ENCODE results near the gene PKP2. TPM values are rescaled to one million over a fixed set of nuclear protein-coding genes. Genes with fewer than 3 reads are reported as not detected.
A peak's percentile ranks its signal among the peaks of the same experiment; 100 is the strongest.

The PKP2 gene
- total and polyA plus RNA-seq, 2 of the 8 experiments (the other 6 are each of a cell fraction or from before 2014, with no cell fraction given), result 9.6 to 44.8 TPM

DNA sequence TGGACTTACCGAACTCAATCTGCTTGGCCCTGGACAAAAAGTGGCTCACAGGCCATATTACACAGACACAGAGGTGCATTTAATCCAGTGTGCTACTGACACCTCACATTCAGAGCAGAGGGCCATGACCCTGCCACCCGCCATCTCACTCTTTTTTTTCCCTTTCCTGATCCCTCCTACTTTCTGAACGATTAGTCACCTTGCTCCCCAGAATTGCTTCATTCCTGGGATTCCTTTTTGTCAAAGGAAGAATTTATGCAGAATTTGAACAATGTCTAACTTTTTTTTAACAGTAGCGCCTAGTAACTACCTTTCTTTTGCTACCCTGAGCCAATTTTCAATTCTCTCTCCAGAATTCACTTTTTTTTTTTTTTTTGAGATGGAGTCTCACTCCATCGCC lies 4.6 kb downstream of the PKP2 start:
- peak overlapping the region; percentile 24 to 65 for H3K4me2 ChIP-seq (ENCODE audit: insufficient read depth in 1 of 2, low read depth in 2 of 2, low read length in 2 of 2)
- peak overlapping the region in 1 of 4 experiments; percentile 11; a peak in 1 of 8 replicates for H3K4me3 ChIP-seq (ENCODE audit: extremely low read depth in 1 of 4, insufficient read depth in 2 of 4, low read depth in 3 of 4, low read length in 4 of 4)
- no peak overlapping the region for H2BK15ac ChIP-seq (ENCODE audit: low read length)
- H3K23ac ChIP-seq (ENCODE audit: insufficient read length), result no peak overlapping the region
- no peak overlapping the region for H4K8ac ChIP-seq (ENCODE audit: extremely low read depth, insufficient read depth, low read length)
- no peak overlapping the region; the same call in 1 of the 2 replicates for H3K18ac ChIP-seq (ENCODE audit: extremely low read depth, low read length)
- no peak overlapping the region for H4K91ac ChIP-seq (replicated peaks; ENCODE audit: insufficient read length, low read length)
- H3K79me1 ChIP-seq (ENCODE audit: low read depth, low read length), result no peaks in the 10 kb centered on the region
- peaks cover 7 to 17% (median 12%) of the 10 kb centered on the region in 4 experiments; a peak in 5 of 7 replicates for H3K4me1 ChIP-seq (replicated peaks in 1 of 4; ENCODE audit: control insufficient read depth in 3 of 4, insufficient read depth in 4 of 4, low read length in 3 of 4)
- DNase-seq (ENCODE audit: low read depth in 1 of 2, low spot score in 2 of 2) (no peak), FAIRE-seq (peak; percentile 87)
- H3K9me3 ChIP-seq (ENCODE audit: insufficient read depth in 2 of 2, low read depth in 1 of 2, low read length in 1 of 2), result no peaks in the 10 kb centered on the region
- WGBS, 2 experiments (ENCODE audit: extremely low coverage in 1 of 2, insufficient coverage in 1 of 2, insufficient read length in 1 of 2, insufficient replicate concordance in 2 of 2, low coverage in 1 of 2, low lambda C conversion rate in 2 of 2, missing lambda C conversion rate in 1 of 2), result 22% methylated on average over 5 of the region's 5 CpGs; no CpG with 5 or more reads in 1 of the 2 experiments
- ChIA-PET CTCF (ENCODE audit: partially characterized antibody) (no interaction called here), POLR2A (ENCODE audit: partially characterized antibody) (no interaction called here)
- no peaks in the 10 kb centered on the region for H3K27me3 ChIP-seq (replicated peaks in 1 of 4; ENCODE audit: control insufficient read depth in 3 of 4, extremely low read depth in 1 of 4, insufficient read depth in 3 of 4, low read length in 3 of 4)
- no peak overlapping the region for H3K4ac ChIP-seq (replicated peaks; ENCODE audit: insufficient read length, low read depth, low read length)
- no peaks in the 10 kb centered on the region for H4K20me1 ChIP-seq (replicated peaks in 1 of 2; ENCODE audit: control insufficient read depth in 1 of 2, insufficient read depth in 2 of 2, low read length in 2 of 2)
- H2AFZ ChIP-seq (ENCODE audit: low read length), result no peak overlapping the region
- peak overlapping the region; percentile 96 for H2AK5ac ChIP-seq (ENCODE audit: low read depth, low read length)
- no peak overlapping the region for H3K56ac ChIP-seq (replicated peaks; ENCODE audit: insufficient read length, low read depth, low read length)
- H3K27ac ChIP-seq (ENCODE audit: low read depth, low read length), result peak overlapping the region; percentile 59; the same call in 1 of the 2 replicates
- peak overlapping the region; percentile 89; the same call in 1 of the 2 replicates for H2BK12ac ChIP-seq (ENCODE audit: low read depth, low read length)
- H3K9ac ChIP-seq (replicated peaks in 1 of 4; ENCODE audit: extremely low read depth in 1 of 4, low read depth in 3 of 4, low read length in 3 of 4), result no peak overlapping the region; a peak in 2 of 7 replicates
- peaks cover 0 to 52% of the 10 kb centered on the region in 2 experiments; a peak in 3 of 4 replicates for H3K79me2 ChIP-seq (ENCODE audit: control insufficient read depth in 1 of 2, insufficient read depth in 2 of 2, low read length in 2 of 2)
- H4K5ac ChIP-seq (ENCODE audit: insufficient read length, low read depth, low read length), result peak overlapping the region; percentile 8
- no peak overlapping the region for H3K14ac ChIP-seq (ENCODE audit: insufficient read length)
- H2BK5ac ChIP-seq (ENCODE audit: low read depth, low read length), result peak overlapping the region; percentile 92
- H3K36me3 ChIP-seq (ENCODE audit: control insufficient read depth in 2 of 4, insufficient read depth in 4 of 4, low read length in 3 of 4), result no peaks in the 10 kb centered on the region; a peak in 1 of 8 replicates
- H2BK20ac ChIP-seq (ENCODE audit: low read length), result no peak overlapping the region
- peaks cover 7% of the 10 kb centered on the region for H3K23me2 ChIP-seq (ENCODE audit: low read depth, low read length)
- H2BK120ac ChIP-seq (replicated peaks; ENCODE audit: low read depth, low read length), result no peak overlapping the region
- TF ChIP-seq SP2 (IDR thresholded peaks at IDR 0.05; ENCODE audit: low read length) (no peak), EP300 (IDR thresholded peaks at IDR 0.05; ENCODE audit: borderline replicate concordance in 1 of 2, low read depth in 2 of 2, low read length in 2 of 2) (peak in 1 of 2 experiments; percentile 51; a peak in 1 of 3 replicates), ASH2L (IDR thresholded peaks at IDR 0.05; ENCODE audit: low read length) (peak; percentile 33), CTBP2 (IDR thresholded peaks at IDR 0.05; ENCODE audit: borderline replicate concordance, insufficient read depth, insufficient read length, low read length) (no peak), CREB1 (IDR thresholded peaks at IDR 0.05) (no peak), SUZ12 (IDR thresholded peaks at IDR 0.05; ENCODE audit: low read length) (no peak), NRF1 (IDR thresholded peaks at IDR 0.05; ENCODE audit: low read depth, low read length) (no peak), KDM5A (IDR thresholded peaks at IDR 0.05; ENCODE audit: low read length) (no peak), PHF8 (conservative IDR thresholded peaks at IDR 0.05; ENCODE audit: low read depth, low read length) (no peak), SP1 (IDR thresholded peaks at IDR 0.05; ENCODE audit: low read depth, low read length) (peak; percentile 68; the same call in 1 of the 2 replicates)
- TF ChIP-seq, protein P1, sequence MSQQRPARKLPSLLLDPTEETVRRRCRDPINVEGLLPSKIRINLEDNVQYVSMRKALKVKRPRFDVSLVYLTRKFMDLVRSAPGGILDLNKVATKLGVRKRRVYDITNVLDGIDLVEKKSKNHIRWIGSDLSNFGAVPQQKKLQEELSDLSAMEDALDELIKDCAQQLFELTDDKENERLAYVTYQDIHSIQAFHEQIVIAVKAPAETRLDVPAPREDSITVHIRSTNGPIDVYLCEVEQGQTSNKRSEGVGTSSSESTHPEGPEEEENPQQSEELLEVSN (IDR thresholded peaks at IDR 0.05), result no peak
- TF ChIP-seq, protein P2, sequence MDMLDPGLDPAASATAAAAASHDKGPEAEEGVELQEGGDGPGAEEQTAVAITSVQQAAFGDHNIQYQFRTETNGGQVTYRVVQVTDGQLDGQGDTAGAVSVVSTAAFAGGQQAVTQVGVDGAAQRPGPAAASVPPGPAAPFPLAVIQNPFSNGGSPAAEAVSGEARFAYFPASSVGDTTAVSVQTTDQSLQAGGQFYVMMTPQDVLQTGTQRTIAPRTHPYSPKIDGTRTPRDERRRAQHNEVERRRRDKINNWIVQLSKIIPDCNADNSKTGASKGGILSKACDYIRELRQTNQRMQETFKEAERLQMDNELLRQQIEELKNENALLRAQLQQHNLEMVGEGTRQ (IDR thresholded peaks at IDR 0.05; ENCODE audit: low read length), result no peak
